CD14-positive monocyte (primary cell): ENCODE data around the gene ANXA4. TPM values are rescaled to one million over a fixed set of nuclear protein-coding genes. Genes with fewer than 3 reads are reported as not detected.

Source experiments
- DNase-seq, 3 donors: peaks; one replicate each; pipeline ENCODE4 v3.0.0-alpha.2; 2011 to 2022
- H2AFZ ChIP-seq: 2 replicates; pipeline ENCODE4 v1.6.0; 2012; ENCODE audit warnings: mild to moderate bottlenecking, low read depth, low read length, inconsistent platforms; ENCODE audit not compliant: insufficient read depth, poor library complexity, severe bottlenecking
- H3K27ac ChIP-seq, 2 donors: 1 replicate in 1 of 2; 2 replicates in 1 of 2; pipeline ENCODE4 v1.5.1; 2012 to 2013; ENCODE audit warnings: low read length in 2 of 2, control low read depth in 1 of 2, inconsistent platforms in 1 of 2, low read depth in 1 of 2, mild to moderate bottlenecking in 1 of 2
- H3K27me3 ChIP-seq, 2 donors: one replicate each; pipeline versions ENCODE4 v1.6.0 to v1.6.1; 2011 to 2013; ENCODE audit warnings: low read length in 2 of 2; ENCODE audit not compliant: control insufficient read depth in 2 of 2, insufficient read depth in 2 of 2
- H3K36me3 ChIP-seq, 2 donors: replicated peaks in 1 of 2; 1 replicate in 1 of 2; 2 replicates in 1 of 2; pipeline versions ENCODE4 v1.5.1 to v1.6.1; 2012 to 2013; ENCODE audit warnings: low read length in 2 of 2, control low read depth in 1 of 2, inconsistent platforms in 1 of 2, mild to moderate bottlenecking in 1 of 2; ENCODE audit not compliant: insufficient read depth in 2 of 2, control insufficient read depth in 1 of 2
- H3K4me1 ChIP-seq, 2 donors: 1 replicate in 1 of 2; 2 replicates in 1 of 2; pipeline versions ENCODE4 v1.5.1 to v1.6.1; 2012 to 2013; ENCODE audit warnings: low read length in 2 of 2, control low read depth in 1 of 2, inconsistent platforms in 1 of 2, mild to moderate bottlenecking in 1 of 2, moderate library complexity in 1 of 2; ENCODE audit not compliant: insufficient read depth in 2 of 2, control insufficient read depth in 1 of 2
- H3K4me2 ChIP-seq: replicated peaks from 2 replicates; pipeline ENCODE3; 2012; ENCODE audit warnings: low read length, moderate library complexity, mild to moderate bottlenecking; ENCODE audit not compliant: poor library complexity, severe bottlenecking; ENCODE audit errors: extremely low read depth
- H3K4me3 ChIP-seq, 3 experiments: fragments of 200-600 bp in 1 of 3; sonication (generic) in 1 of 3; replicated peaks in 1 of 3; 1 replicate in 2 of 3; 2 replicates in 1 of 3; pipeline ENCODE4 v1.5.1; 2011 to 2013; ENCODE audit warnings: low read length in 3 of 3, mild to moderate bottlenecking in 3 of 3, control low read depth in 2 of 3, low read depth in 2 of 3, inconsistent platforms in 1 of 3, moderate library complexity in 1 of 3
- H3K79me2 ChIP-seq: 2 replicates; pipeline ENCODE4 v1.6.0; 2012; ENCODE audit warnings: mild to moderate bottlenecking, control low read depth, inconsistent platforms, low read length, moderate library complexity; ENCODE audit not compliant: insufficient read depth
- H3K9ac ChIP-seq: 2 replicates; pipeline ENCODE4 v1.6.0; 2017; ENCODE audit warnings: low read length, mild to moderate bottlenecking; ENCODE audit not compliant: insufficient read depth, poor library complexity, severe bottlenecking
- H3K9me3 ChIP-seq, 2 donors: replicated peaks in 1 of 2; 1 replicate in 1 of 2; 2 replicates in 1 of 2; pipeline versions ENCODE4 v1.5.1 to v1.6.1; 2012 to 2013; ENCODE audit warnings: low read length in 2 of 2, control low read depth in 1 of 2; ENCODE audit not compliant: control insufficient read depth in 1 of 2, insufficient read depth in 1 of 2
- H4K20me1 ChIP-seq: 2 replicates; pipeline ENCODE4 v1.6.0; 2012; ENCODE audit warnings: mild to moderate bottlenecking, low read length, control low read depth, moderate library complexity; ENCODE audit not compliant: insufficient read depth
- H3K27ac Mint-ChIP-seq, 7 donors: one replicate each; pipeline ENCODE4 v1.8.0; 2020; ENCODE audit warnings: mild to moderate bottlenecking in 7 of 7, mixed read lengths in 7 of 7, moderate library complexity in 6 of 7, inconsistent platforms in 2 of 7
- H3K27me3 Mint-ChIP-seq, 3 donors: one replicate each; pipeline ENCODE4 v1.8.0; 2021 to 2022; ENCODE audit warnings: low read depth in 3 of 3, mild to moderate bottlenecking in 3 of 3, mixed read lengths in 3 of 3, moderate library complexity in 3 of 3, inconsistent platforms in 1 of 3
- H3K36me3 Mint-ChIP-seq, 2 donors: one replicate each; pipeline ENCODE4 v1.8.0; 2020; ENCODE audit warnings: mixed read lengths in 2 of 2, inconsistent platforms in 1 of 2, mild to moderate bottlenecking in 1 of 2
- H3K4me1 Mint-ChIP-seq: one replicate; pipeline ENCODE4 v1.8.0; 2020; ENCODE audit warnings: mild to moderate bottlenecking, mixed read lengths
- H3K4me3 Mint-ChIP-seq, 2 donors: one replicate each; pipeline ENCODE4 v1.8.0; 2020; ENCODE audit warnings: mild to moderate bottlenecking in 2 of 2, mixed read lengths in 2 of 2, moderate library complexity in 1 of 2
- H3K9me3 Mint-ChIP-seq, 7 donors: one replicate each; pipeline ENCODE4 v1.8.0; 2020 to 2022; ENCODE audit warnings: mixed read lengths in 7 of 7, mild to moderate bottlenecking in 6 of 7, moderate library complexity in 6 of 7, inconsistent platforms in 2 of 7
- WGBS: methylation state at CpG from one replicate; pipeline ENCODE4 v1.1.5; 2013; ENCODE audit warnings: missing lambda C conversion rate; ENCODE audit not compliant: insufficient coverage; 5-methylcytosine and 5-hydroxymethylcytosine counted together
- intact Hi-C, 2 donors: fragments of 100-400 bp; cut with micrococcal nuclease; formaldehyde crosslinking; loops; one replicate each; pipeline versions ENCODE4 v1.15.0 to v1.15.1; 2023
- polyA plus RNA-seq, 3 donors: library from polyadenylated mRNA; depleted of rRNA in 1 of 3; unstranded in 2 of 3; stranded (reverse) in 1 of 3; fragments of 300-500 nt in 2 of 3; fragments of >200 nt in 1 of 3; fragmentation: Illumina TruSeq in 2 of 3; gene quantifications; 1 replicate in 2 of 3; 2 replicates in 1 of 3; pipeline ENCODE4 v1.2.3, GENCODE V29; 2012 to 2021
- TF ChIP-seq, protein P1 (sequence below): fragments of 200-600 bp; IDR thresholded peaks from one replicate; pipeline ENCODE4 v1.8.0; 2022; ENCODE audit warnings: antibody characterized with exemption, mild to moderate bottlenecking

ANXA4 gene
- polyA plus RNA-seq, 3 donors, result 30.0 to 95.7 (median 64.7) TPM

DNA sequence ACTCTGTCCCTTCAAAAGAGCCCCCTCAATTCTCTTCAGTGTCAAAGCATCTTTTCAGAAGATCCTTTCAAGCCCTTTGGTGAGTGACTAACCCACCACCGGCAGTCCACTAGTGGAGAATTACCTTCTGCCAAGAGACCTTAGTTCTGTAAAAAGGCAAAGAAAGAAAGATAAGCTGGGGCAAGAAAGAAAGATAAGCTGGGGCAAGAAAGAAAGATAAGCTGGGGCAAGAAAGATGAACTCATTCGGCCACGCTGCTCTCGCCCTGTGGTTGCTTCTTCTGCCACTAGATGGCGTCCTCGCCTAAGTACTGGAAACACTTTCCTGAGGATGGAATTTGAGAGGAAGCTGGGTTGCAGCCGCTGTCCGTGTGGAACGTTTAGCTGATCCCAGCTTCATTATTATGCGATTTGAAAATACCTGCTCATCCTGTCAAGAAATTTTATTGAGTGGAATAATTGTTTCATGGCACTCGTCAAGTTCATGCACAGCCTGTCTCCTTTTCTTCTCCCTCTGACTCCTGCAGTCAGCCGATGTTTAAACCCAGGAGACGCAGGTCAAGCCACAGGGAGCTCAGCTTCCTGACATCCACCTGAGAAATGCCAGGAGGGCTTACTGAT lies 17.3 kb upstream of the ANXA4 start:
- Histone ChIP-seq H3K36me3 (no peaks in the 10 kb centered on the region), H3K9me3 (no peaks in the 10 kb centered on the region), H3K79me2 (no peaks in the 10 kb centered on the region), H3K27ac (no peak overlapping the region), H3K27me3 (no peaks in the 10 kb centered on the region), H3K4me3 (peak overlapping the region in 2 of 3 experiments; percentile 4 to 46), H3K4me2 (peak overlapping the region; percentile 60), H2AFZ (peak overlapping the region; percentile 47), H4K20me1 (no peaks in the 10 kb centered on the region), H3K9ac (no peak overlapping the region), H3K4me1 (peaks cover 3% of the 10 kb centered on the region in 2 donors)
- intact Hi-C loops, result loop anchor here in 1 of 2 donors (2.0 to 10.0 kb wide), 2 partner anchors 92 to 340 kb away; partner anchors contain the start of gene GFPT1
- Mint-ChIP-seq H3K9me3 (peaks cover 0 to 2% (median 0%) of the 10 kb centered on the region in 7 donors), H3K4me3 (peak overlapping the region; percentile 67 to 84), H3K27me3 (peaks cover 0 to 6% (median 3%) of the 10 kb centered on the region in 3 donors), H3K36me3 (no peaks in the 10 kb centered on the region), H3K4me1 (peaks cover 6% of the 10 kb centered on the region), H3K27ac (peak overlapping the region in 1 of 7 donors; percentile 45)
- peak; percentile 69 to 77 (median 76) for DNase-seq
- 0% methylated on average over 3 of the region's 13 CpGs for WGBS
- TF ChIP-seq, protein P1, sequence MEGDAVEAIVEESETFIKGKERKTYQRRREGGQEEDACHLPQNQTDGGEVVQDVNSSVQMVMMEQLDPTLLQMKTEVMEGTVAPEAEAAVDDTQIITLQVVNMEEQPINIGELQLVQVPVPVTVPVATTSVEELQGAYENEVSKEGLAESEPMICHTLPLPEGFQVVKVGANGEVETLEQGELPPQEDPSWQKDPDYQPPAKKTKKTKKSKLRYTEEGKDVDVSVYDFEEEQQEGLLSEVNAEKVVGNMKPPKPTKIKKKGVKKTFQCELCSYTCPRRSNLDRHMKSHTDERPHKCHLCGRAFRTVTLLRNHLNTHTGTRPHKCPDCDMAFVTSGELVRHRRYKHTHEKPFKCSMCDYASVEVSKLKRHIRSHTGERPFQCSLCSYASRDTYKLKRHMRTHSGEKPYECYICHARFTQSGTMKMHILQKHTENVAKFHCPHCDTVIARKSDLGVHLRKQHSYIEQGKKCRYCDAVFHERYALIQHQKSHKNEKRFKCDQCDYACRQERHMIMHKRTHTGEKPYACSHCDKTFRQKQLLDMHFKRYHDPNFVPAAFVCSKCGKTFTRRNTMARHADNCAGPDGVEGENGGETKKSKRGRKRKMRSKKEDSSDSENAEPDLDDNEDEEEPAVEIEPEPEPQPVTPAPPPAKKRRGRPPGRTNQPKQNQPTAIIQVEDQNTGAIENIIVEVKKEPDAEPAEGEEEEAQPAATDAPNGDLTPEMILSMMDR, result peak; percentile 91

DNA sequence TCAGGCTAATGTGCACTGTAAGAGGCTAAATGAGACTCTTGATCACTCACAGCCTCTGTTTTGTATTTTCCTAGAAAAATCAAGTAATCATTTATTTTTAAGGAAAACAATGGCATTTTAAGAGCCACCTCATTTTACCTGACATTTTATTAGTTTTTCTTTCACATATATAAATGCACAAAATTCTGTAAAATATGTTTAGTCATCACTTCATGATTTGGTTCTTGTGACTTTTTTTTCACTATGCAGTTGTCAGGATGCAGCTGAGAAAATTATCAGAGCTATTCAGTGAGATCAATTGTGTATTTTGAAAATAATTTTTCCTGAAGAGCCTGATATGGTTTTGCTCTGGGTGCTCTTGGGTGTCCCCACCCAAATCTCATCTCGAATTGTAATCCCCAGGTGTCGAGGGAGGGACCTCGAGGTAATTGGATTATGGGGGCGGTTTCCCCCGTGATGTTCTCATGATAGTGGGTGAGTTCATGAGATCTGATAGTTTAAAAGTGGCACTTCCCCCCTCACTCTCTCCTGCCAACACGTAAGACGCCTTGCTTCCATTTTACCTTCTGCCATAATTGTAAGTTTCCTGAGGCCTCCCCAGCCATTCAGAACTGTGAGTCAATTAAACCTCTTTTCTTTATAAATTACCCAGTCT lies 16.1 kb upstream of the ANXA4 start:
- intact Hi-C loops, result loop anchor here (2.0 to 10.0 kb wide), 2 partner anchors 91 to 341 kb away; partner anchors contain the start of gene GFPT1 (in 1 of the 2)
- peaks cover 3% of the 10 kb centered on the region in 2 donors for H3K4me1 ChIP-seq
- no peak for DNase-seq
- no peak overlapping the region for H2AFZ ChIP-seq
- H3K27ac ChIP-seq, result no peak overlapping the region
- H3K36me3 ChIP-seq, result no peaks in the 10 kb centered on the region
- 94% methylated on average over 2 of the region's 7 CpGs for WGBS
- H3K9me3 Mint-ChIP-seq, result peaks cover 0 to 2% (median 0%) of the 10 kb centered on the region in 7 donors
- H3K4me2 ChIP-seq, result no peak overlapping the region
- H3K4me3 ChIP-seq, result no peak overlapping the region
- TF ChIP-seq, protein P1, result no peak
- H3K27ac Mint-ChIP-seq, result no peak overlapping the region
- H3K4me1 Mint-ChIP-seq, result peaks cover 6% of the 10 kb centered on the region
- peaks cover 0 to 6% (median 3%) of the 10 kb centered on the region in 3 donors for H3K27me3 Mint-ChIP-seq
- no peaks in the 10 kb centered on the region for H3K79me2 ChIP-seq
- H3K9ac ChIP-seq, result no peak overlapping the region
- H4K20me1 ChIP-seq, result no peaks in the 10 kb centered on the region
- H3K36me3 Mint-ChIP-seq, result no peaks in the 10 kb centered on the region
- H3K9me3 ChIP-seq, result no peaks in the 10 kb centered on the region
- H3K27me3 ChIP-seq, result no peaks in the 10 kb centered on the region
- no peak overlapping the region for H3K4me3 Mint-ChIP-seq
